ENCODE results near the gene SLC2A3. TPM values are rescaled to one million over a fixed set of nuclear protein-coding genes. Genes with fewer than 3 reads are reported as not detected.
"Not testable (repeated sequence)": the region's sequence is repeated elsewhere in the genome, so short reads cannot be mapped to it uniquely, and the experiment has no call there.

SLC2A3 gene
- total and polyA plus RNA-seq, 2 experiments from 2014 or later: 199 to 388 TPM

DNA sequence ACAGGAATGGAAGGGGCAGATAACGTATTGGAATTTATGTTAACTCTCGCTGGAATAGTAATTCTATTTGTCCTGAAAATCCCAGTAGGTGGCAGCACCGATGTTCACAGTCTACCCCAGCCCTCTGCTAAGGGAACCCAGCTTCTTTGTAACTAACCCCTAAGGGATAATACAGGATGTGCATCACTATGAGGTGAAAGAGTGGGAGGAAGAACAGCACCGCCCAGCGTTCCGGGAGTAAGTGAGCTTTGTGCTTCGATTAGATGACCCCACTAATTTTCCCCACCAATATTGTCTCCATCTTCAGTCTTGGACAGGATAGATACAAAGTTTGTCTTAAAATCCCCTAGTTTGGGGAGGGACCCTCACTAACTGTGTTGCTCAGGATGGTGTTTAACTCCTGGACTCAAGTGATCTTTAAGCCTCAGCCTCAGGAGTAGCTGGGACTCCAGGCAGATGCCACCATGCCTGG is 2.7 kb downstream of the SLC2A3 start:
- H3K27me3 ChIP-seq (ENCODE audit: insufficient read depth): no peaks in the 10 kb centered on the region
- H3K4me3 ChIP-seq: peak overlapping the region; percentile 95
- TF ChIP-seq, protein P1, sequence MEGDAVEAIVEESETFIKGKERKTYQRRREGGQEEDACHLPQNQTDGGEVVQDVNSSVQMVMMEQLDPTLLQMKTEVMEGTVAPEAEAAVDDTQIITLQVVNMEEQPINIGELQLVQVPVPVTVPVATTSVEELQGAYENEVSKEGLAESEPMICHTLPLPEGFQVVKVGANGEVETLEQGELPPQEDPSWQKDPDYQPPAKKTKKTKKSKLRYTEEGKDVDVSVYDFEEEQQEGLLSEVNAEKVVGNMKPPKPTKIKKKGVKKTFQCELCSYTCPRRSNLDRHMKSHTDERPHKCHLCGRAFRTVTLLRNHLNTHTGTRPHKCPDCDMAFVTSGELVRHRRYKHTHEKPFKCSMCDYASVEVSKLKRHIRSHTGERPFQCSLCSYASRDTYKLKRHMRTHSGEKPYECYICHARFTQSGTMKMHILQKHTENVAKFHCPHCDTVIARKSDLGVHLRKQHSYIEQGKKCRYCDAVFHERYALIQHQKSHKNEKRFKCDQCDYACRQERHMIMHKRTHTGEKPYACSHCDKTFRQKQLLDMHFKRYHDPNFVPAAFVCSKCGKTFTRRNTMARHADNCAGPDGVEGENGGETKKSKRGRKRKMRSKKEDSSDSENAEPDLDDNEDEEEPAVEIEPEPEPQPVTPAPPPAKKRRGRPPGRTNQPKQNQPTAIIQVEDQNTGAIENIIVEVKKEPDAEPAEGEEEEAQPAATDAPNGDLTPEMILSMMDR (conservative IDR thresholded peaks at IDR 0.05; ENCODE audit: low read depth in 2 of 2): peak; percentile 73 to 77
- TF ChIP-seq EZH2phosphoT487 (IDR thresholded peaks at IDR 0.05; ENCODE audit: unreplicated experiment): no peak
- peak; percentile 41 for TF ChIP-seq JUNB (IDR thresholded peaks at IDR 0.05; ENCODE audit: unreplicated experiment)
- TF ChIP-seq CREB1 (CRISPR knock-in tag; IDR thresholded peaks at IDR 0.05; ENCODE audit: low read depth): peak; percentile 71
- peak overlapping the region; percentile 75; the same call in 1 of the 2 replicates for H3K27ac ChIP-seq (ENCODE audit: low read depth)
- H3K4me2 ChIP-seq: peak overlapping the region; percentile 86
- peak; percentile 89 for ATAC-seq
- peaks cover 14% of the 10 kb centered on the region for H3K27me3 Mint-ChIP-seq (ENCODE audit: insufficient read depth, low read depth, poor library complexity)
- peaks cover 35% of the 10 kb centered on the region for H4K20me1 ChIP-seq (replicated peaks; ENCODE audit: insufficient read depth)
- no peaks in the 10 kb centered on the region for H3K9me3 Mint-ChIP-seq
- peaks cover 65% of the 10 kb centered on the region for H3K79me2 ChIP-seq (replicated peaks; ENCODE audit: insufficient read depth)
- peaks cover 47% of the 10 kb centered on the region for H3K36me3 ChIP-seq (ENCODE audit: insufficient read depth)
- no peak overlapping the region for H3K4me3 Mint-ChIP-seq
- H3K4me1 Mint-ChIP-seq: peaks cover 27% of the 10 kb centered on the region
- H3K36me3 Mint-ChIP-seq (ENCODE audit: low read depth): no peaks in the 10 kb centered on the region; the same call in 2 of the 3 replicates
- peaks cover 11% of the 10 kb centered on the region for H3K4me1 ChIP-seq (ENCODE audit: insufficient read depth)
- DNase-seq (ENCODE audit: low spot score): peak; percentile 97
- peaks cover 14% of the 10 kb centered on the region; the same call in 1 of the 2 replicates for H3F3A ChIP-seq (replicated peaks; ENCODE audit: low read depth)
- H3K27ac Mint-ChIP-seq: no peak overlapping the region
- H2AFZ ChIP-seq: no peak overlapping the region
- no peaks in the 10 kb centered on the region for H3K9me2 ChIP-seq (ENCODE audit: insufficient read depth)

- not testable (repeated sequence) for ATAC-seq; H3K9me3 Mint-ChIP-seq; H3K27me3 ChIP-seq (ENCODE audit: insufficient read depth); H3K36me3 Mint-ChIP-seq (ENCODE audit: low read depth); H3K27ac Mint-ChIP-seq; H3K4me2 ChIP-seq; H3K4me1 ChIP-seq (ENCODE audit: insufficient read depth); H2AFZ ChIP-seq; DNase-seq (ENCODE audit: low spot score); H3K4me3 Mint-ChIP-seq; H3K4me3 ChIP-seq; H3K9me2 ChIP-seq (ENCODE audit: insufficient read depth)
- Histone ChIP-seq H3K27ac (ENCODE audit: low read depth) (peak overlapping the region; percentile 2), H3K36me3 (ENCODE audit: insufficient read depth) (peaks cover 52% of the 10 kb centered on the region), H3K79me2 (replicated peaks; ENCODE audit: insufficient read depth) (peaks cover 70% of the 10 kb centered on the region), H4K20me1 (replicated peaks; ENCODE audit: insufficient read depth) (peaks cover 38% of the 10 kb centered on the region), H3F3A (replicated peaks; ENCODE audit: low read depth) (peaks cover 16% of the 10 kb centered on the region; the same call in 1 of the 2 replicates)
- H3K27me3 Mint-ChIP-seq (ENCODE audit: insufficient read depth, low read depth, poor library complexity): peaks cover 14% of the 10 kb centered on the region
- peaks cover 23% of the 10 kb centered on the region for H3K4me1 Mint-ChIP-seq
Observed at GRCh38 chr12:7932599-7933240, 3.3 kb downstream of the SLC2A3 start.

- H3K4me3 ChIP-seq: no peak overlapping the region
- H3K4me2 ChIP-seq: no peak overlapping the region
- peak overlapping the region; percentile 73 for H3K27ac ChIP-seq (ENCODE audit: low read depth)
- Mint-ChIP-seq H3K9me3 (no peaks in the 10 kb centered on the region), H3K27me3 (ENCODE audit: insufficient read depth, low read depth, poor library complexity) (peaks cover 17% of the 10 kb centered on the region), H3K27ac (peak overlapping the region; percentile 89), H3K36me3 (ENCODE audit: low read depth) (peaks cover 1% of the 10 kb centered on the region), H3K4me1 (peaks cover 39% of the 10 kb centered on the region), H3K4me3 (no peak overlapping the region; the same call in 2 of the 3 replicates)
- H3K9me2 ChIP-seq (ENCODE audit: insufficient read depth): no peaks in the 10 kb centered on the region
- peaks cover 79% of the 10 kb centered on the region for H3K36me3 ChIP-seq (ENCODE audit: insufficient read depth)
- H4K20me1 ChIP-seq (replicated peaks; ENCODE audit: insufficient read depth): peaks cover 34% of the 10 kb centered on the region
- H3F3A ChIP-seq (replicated peaks; ENCODE audit: low read depth): peaks cover 32% of the 10 kb centered on the region; the same call in 1 of the 2 replicates
- ATAC-seq (no peak), DNase-seq (ENCODE audit: low spot score) (no peak)
- peaks cover 9% of the 10 kb centered on the region; the same call in 1 of the 2 replicates for H3K4me1 ChIP-seq (ENCODE audit: insufficient read depth)
- no peaks in the 10 kb centered on the region for H3K27me3 ChIP-seq (ENCODE audit: insufficient read depth)
- H2AFZ ChIP-seq: no peak overlapping the region
- peaks cover 79% of the 10 kb centered on the region for H3K79me2 ChIP-seq (replicated peaks; ENCODE audit: insufficient read depth)
- TF ChIP-seq, protein P2, sequence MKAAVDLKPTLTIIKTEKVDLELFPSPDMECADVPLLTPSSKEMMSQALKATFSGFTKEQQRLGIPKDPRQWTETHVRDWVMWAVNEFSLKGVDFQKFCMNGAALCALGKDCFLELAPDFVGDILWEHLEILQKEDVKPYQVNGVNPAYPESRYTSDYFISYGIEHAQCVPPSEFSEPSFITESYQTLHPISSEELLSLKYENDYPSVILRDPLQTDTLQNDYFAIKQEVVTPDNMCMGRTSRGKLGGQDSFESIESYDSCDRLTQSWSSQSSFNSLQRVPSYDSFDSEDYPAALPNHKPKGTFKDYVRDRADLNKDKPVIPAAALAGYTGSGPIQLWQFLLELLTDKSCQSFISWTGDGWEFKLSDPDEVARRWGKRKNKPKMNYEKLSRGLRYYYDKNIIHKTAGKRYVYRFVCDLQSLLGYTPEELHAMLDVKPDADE (IDR thresholded peaks at IDR 0.05): no peak
- TF ChIP-seq EZH2phosphoT487 (IDR thresholded peaks at IDR 0.05; ENCODE audit: unreplicated experiment): no peak
Observed at GRCh38 chr12:7929083-7929792, 6.7 kb downstream of the SLC2A3 start.
